ENCODE data around the gene ACBD4.

DNA sequence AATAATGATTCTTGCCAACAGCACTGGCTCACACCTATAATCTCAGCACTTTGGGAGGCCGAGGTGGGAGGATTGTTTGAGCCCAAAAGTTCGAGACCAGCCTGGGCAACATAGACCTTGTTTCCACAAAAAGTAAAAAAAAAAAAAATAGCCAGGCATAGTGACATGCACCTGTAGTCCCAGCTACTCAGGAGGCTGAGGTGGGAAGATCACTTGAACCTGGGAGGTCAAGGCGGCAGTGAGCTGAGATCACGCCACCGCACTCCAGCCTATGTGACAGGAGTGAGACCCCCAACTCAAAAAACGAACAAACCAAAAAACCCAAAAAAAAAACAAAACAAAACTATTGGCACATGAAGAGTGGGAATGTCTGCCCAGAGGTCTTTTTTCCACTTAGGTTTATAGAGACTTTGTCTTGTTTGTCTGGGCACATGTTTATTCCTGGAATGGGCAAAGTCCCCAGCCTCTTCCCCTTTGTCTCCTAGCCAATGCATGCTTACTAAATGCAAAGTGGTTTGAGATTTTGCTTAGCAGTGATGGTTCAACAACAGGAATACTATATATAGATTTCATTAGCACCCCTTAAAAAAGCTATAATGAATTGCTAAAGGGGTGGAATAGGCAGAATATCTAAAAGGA lies 48.5 kb upstream of the ACBD4 start:
- TF ChIP-seq, protein P1, sequence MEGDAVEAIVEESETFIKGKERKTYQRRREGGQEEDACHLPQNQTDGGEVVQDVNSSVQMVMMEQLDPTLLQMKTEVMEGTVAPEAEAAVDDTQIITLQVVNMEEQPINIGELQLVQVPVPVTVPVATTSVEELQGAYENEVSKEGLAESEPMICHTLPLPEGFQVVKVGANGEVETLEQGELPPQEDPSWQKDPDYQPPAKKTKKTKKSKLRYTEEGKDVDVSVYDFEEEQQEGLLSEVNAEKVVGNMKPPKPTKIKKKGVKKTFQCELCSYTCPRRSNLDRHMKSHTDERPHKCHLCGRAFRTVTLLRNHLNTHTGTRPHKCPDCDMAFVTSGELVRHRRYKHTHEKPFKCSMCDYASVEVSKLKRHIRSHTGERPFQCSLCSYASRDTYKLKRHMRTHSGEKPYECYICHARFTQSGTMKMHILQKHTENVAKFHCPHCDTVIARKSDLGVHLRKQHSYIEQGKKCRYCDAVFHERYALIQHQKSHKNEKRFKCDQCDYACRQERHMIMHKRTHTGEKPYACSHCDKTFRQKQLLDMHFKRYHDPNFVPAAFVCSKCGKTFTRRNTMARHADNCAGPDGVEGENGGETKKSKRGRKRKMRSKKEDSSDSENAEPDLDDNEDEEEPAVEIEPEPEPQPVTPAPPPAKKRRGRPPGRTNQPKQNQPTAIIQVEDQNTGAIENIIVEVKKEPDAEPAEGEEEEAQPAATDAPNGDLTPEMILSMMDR (IDR thresholded peaks at IDR 0.05) = no peak
- TF ChIP-seq ZFX (IDR thresholded peaks at IDR 0.05; ENCODE audit: borderline replicate concordance) = no peak
